ENCODE data around the gene AATK.

DNA sequence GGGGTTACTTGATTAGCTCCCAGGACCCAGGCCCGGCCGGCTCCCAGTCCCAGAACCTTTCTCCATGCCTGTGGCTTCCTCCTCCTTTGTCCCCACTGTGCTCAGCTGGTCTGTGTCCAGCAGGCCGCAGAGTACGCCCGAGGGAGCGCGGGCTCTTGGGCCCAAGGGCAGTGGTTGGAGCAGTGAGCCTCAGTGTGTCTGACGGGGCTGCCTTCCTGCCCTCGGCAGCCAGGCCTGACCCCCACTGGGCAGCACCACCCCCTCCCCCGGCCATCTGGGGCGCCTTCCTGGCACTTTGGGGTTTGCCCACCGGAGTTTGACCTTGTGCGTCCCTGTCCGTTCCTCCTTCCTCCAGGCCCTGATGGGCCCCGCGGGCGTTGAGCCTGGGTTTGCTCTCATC is 63.2 kb downstream of the AATK start:
- TF ChIP-seq, protein P1, sequence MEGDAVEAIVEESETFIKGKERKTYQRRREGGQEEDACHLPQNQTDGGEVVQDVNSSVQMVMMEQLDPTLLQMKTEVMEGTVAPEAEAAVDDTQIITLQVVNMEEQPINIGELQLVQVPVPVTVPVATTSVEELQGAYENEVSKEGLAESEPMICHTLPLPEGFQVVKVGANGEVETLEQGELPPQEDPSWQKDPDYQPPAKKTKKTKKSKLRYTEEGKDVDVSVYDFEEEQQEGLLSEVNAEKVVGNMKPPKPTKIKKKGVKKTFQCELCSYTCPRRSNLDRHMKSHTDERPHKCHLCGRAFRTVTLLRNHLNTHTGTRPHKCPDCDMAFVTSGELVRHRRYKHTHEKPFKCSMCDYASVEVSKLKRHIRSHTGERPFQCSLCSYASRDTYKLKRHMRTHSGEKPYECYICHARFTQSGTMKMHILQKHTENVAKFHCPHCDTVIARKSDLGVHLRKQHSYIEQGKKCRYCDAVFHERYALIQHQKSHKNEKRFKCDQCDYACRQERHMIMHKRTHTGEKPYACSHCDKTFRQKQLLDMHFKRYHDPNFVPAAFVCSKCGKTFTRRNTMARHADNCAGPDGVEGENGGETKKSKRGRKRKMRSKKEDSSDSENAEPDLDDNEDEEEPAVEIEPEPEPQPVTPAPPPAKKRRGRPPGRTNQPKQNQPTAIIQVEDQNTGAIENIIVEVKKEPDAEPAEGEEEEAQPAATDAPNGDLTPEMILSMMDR (conservative IDR thresholded peaks at IDR 0.05 in 1 of 2, IDR thresholded peaks at IDR 0.05 in 1 of 2; ENCODE audit: extremely low read depth in 1 of 2, insufficient read depth in 1 of 2, low read depth in 1 of 2, low read length in 2 of 2): no peak
- no peak for TF ChIP-seq EZH2 (IDR thresholded peaks at IDR 0.05; ENCODE audit: borderline replicate concordance, low read length)
